Endothelial cell of umbilical vein (primary cell): Measurements from ENCODE around the gene TDRD7. TPM values are rescaled to one million over a fixed set of nuclear protein-coding genes. Genes with fewer than 3 reads are reported as not detected.

Experiments used
- BruUV-seq: library from RNA; stranded (reverse); fragments of 400-500 nt; replicated peaks from 2 replicates; lab custom pipeline; 2021; lab: Mats Ljungman, UMichigan
- CTCF ChIA-PET: fragments of 300-600, 350-600 bp; sonication (Branson Sonifier 250); formaldehyde crosslinking; loops from one replicate; lab custom pipeline; 2021; ENCODE audit warnings: antibody characterized with exemption, inconsistent platforms; lab: Charles Lee
- POLR2A ChIA-PET: fragments of 300-600, 350-600 bp; sonication (Branson Sonifier 250); formaldehyde crosslinking; loops from one replicate; lab custom pipeline; 2021; ENCODE audit warnings: antibody characterized with exemption, inconsistent platforms; lab: Charles Lee
- DNase-seq: peaks from one replicate; pipeline ENCODE4 v3.0.0-alpha.2; 2011; ENCODE audit warnings: low read depth, low spot score
- FAIRE-seq: peaks from 2 replicates; lab custom pipeline; 2011; peaks lifted over from hg19 to GRCh38; lab: Jason Lieb, UNC
- H2AFZ ChIP-seq: 2 replicates; pipeline ENCODE4 v1.6.0; 2012; ENCODE audit warnings: low read depth, low read length, control low read depth, inconsistent platforms
- H3K27ac ChIP-seq: 2 replicates; pipeline ENCODE4 v1.5.1; 2011; ENCODE audit warnings: low read depth, mild to moderate bottlenecking, control low read depth, low read length, moderate library complexity; ENCODE audit not compliant: insufficient read depth
- H3K27me3 ChIP-seq, 2 experiments: 2 replicates each; pipeline versions ENCODE4 v1.6.0 to v1.6.1; 2011; ENCODE audit warnings: low read length in 2 of 2, mixed read lengths in 1 of 2; ENCODE audit not compliant: control insufficient read depth in 2 of 2, insufficient read depth in 2 of 2
- H3K36me3 ChIP-seq, 2 experiments: 2 replicates in 1 of 2; 3 replicates in 1 of 2; pipeline ENCODE4 v1.5.1; 2011; ENCODE audit warnings: low read length in 2 of 2, mild to moderate bottlenecking in 1 of 2, moderate library complexity in 1 of 2; ENCODE audit not compliant: control insufficient read depth in 2 of 2, insufficient read depth in 2 of 2; ENCODE audit errors: extremely low read depth in 1 of 2
- H3K4me1 ChIP-seq: 3 replicates; pipeline ENCODE4 v1.5.1; 2011; ENCODE audit warnings: mild to moderate bottlenecking, low read length; ENCODE audit not compliant: control insufficient read depth, insufficient read depth; ENCODE audit errors: extremely low read depth
- H3K4me2 ChIP-seq: 2 replicates; pipeline ENCODE4 v1.6.1; 2011; ENCODE audit warnings: low read length, control low read depth, mixed read lengths; ENCODE audit not compliant: insufficient read depth
- H3K4me3 ChIP-seq, 3 experiments: fragments of 200-600 bp in 1 of 3; sonication (generic), shearing (Covaris generic) in 1 of 3; replicated peaks in 1 of 3; 2 replicates each; pipeline ENCODE4 v1.5.1; 2011 to 2016; ENCODE audit warnings: control low read depth in 3 of 3, low read length in 3 of 3, mild to moderate bottlenecking in 2 of 3, inconsistent platforms in 1 of 3, low read depth in 1 of 3, moderate library complexity in 1 of 3; ENCODE audit not compliant: insufficient read depth in 1 of 3
- H3K79me2 ChIP-seq: 2 replicates; pipeline ENCODE4 v1.6.0; 2012; ENCODE audit warnings: low read length, inconsistent platforms; ENCODE audit not compliant: control insufficient read depth, insufficient read depth
- H3K9ac ChIP-seq: replicated peaks from 2 replicates; pipeline ENCODE3; 2011; ENCODE audit warnings: low read length, control low read depth; ENCODE audit not compliant: insufficient read depth; ENCODE audit errors: extremely low read depth
- H3K9me1 ChIP-seq: replicated peaks from 3 replicates; pipeline ENCODE4 v1.6.0; 2011; ENCODE audit warnings: mild to moderate bottlenecking, low read length; ENCODE audit not compliant: control insufficient read depth, insufficient read depth; ENCODE audit errors: extremely low read depth
- H3K9me3 ChIP-seq: replicated peaks from 2 replicates; pipeline ENCODE4 v1.5.1; 2012; ENCODE audit warnings: low read length, inconsistent platforms; ENCODE audit not compliant: control insufficient read depth, insufficient read depth
- H4K20me1 ChIP-seq: replicated peaks from 2 replicates; pipeline ENCODE3; 2011; ENCODE audit warnings: mild to moderate bottlenecking, low read length; ENCODE audit not compliant: control insufficient read depth, insufficient read depth; ENCODE audit errors: extremely low read depth
- CTCF ChIP-seq, 2 donors: IDR thresholded peaks; 1 replicate in 1 of 2; 2 replicates in 1 of 2; pipeline ENCODE4 v1.5.1; 2011; ENCODE audit warnings: low read length in 2 of 2, mild to moderate bottlenecking in 2 of 2, moderate library complexity in 2 of 2, control low read depth in 1 of 2, inconsistent platforms in 1 of 2, low read depth in 1 of 2; ENCODE audit not compliant: insufficient read depth in 1 of 2; ENCODE audit errors: extremely low read depth in 1 of 2
- EZH2 ChIP-seq: IDR thresholded peaks from 2 replicates; pipeline ENCODE4 v1.6.1; 2012; ENCODE audit warnings: borderline replicate concordance, low read depth, mild to moderate bottlenecking, moderate library complexity, low read length, inconsistent platforms; ENCODE audit not compliant: severe bottlenecking
- FOS ChIP-seq: IDR thresholded peaks from 2 replicates; pipeline ENCODE4 v1.6.1; 2011; ENCODE audit warnings: mild to moderate bottlenecking, low read length, moderate library complexity, borderline replicate concordance; ENCODE audit not compliant: insufficient read depth
- GATA2 ChIP-seq: IDR thresholded peaks from 2 replicates; pipeline ENCODE4 v1.7.0; 2011; ENCODE audit warnings: low read depth, mild to moderate bottlenecking, moderate library complexity, mixed read lengths, low read length; ENCODE audit not compliant: insufficient read length, insufficient read depth
- JUN ChIP-seq: IDR thresholded peaks from 2 replicates; pipeline ENCODE4 v1.6.1; 2011; ENCODE audit warnings: borderline replicate concordance, low read depth; ENCODE audit not compliant: insufficient read length, insufficient read depth
- MYC ChIP-seq: IDR thresholded peaks from one replicate; pipeline ENCODE4 v1.6.1; 2011; ENCODE audit warnings: mild to moderate bottlenecking, low read depth, low read length
- POLR2A ChIP-seq: IDR thresholded peaks from 2 replicates; pipeline ENCODE4 v1.6.1; 2012; ENCODE audit warnings: low read depth, mild to moderate bottlenecking, control low read depth, low read length
- POLR2AphosphoS5 ChIP-seq: IDR thresholded peaks from 2 replicates; pipeline ENCODE4 v1.6.1; 2012; ENCODE audit warnings: low read depth, mild to moderate bottlenecking, control low read depth, low read length, moderate library complexity; ENCODE audit not compliant: insufficient read depth
- dilution Hi-C: fragments of 300-500 bp; cut with MboI; formaldehyde crosslinking; loops from one replicate; pipeline ENCODE4 v1.15.0; 2019; ENCODE audit warnings: low sequenced_read_pairs; ENCODE audit not compliant: extremely low pct_ligation_motif_present
- intact Hi-C: fragments of 100-400 bp; cut with micrococcal nuclease; formaldehyde crosslinking; loops from one replicate; pipeline ENCODE4 v1.10.0; 2022
- polyA plus RNA-seq, 4 experiments: library from polyadenylated mRNA; depleted of rRNA in 3 of 4; stranded (reverse) in 3 of 4; unstranded in 1 of 4; fragments of >200 nt; gene quantifications; 2 replicates each; pipeline versions ENCODE4 v1.2.1 to v1.2.3, GENCODE V29; 2011 to 2012; ENCODE audit warnings: missing spikeins in 1 of 4
- total RNA-seq: library from RNA; stranded (reverse); gene quantifications from 2 replicates; pipeline ENCODE4 v1.2.3, GENCODE V29; 2021
- TF ChIP-seq, protein P1 (sequence below): IDR thresholded peaks from 2 replicates; pipeline ENCODE4 v1.6.1; 2011; ENCODE audit not compliant: insufficient read depth, insufficient read length

Gene TDRD7
- total and polyA plus RNA-seq, 2 donors (not counting 3 experiments of a cell fraction or from before 2014, with no cell fraction given), result 4.9 to 11.5 TPM

- DNase-seq, result no peak
- H3K27ac ChIP-seq, result no peak overlapping the region
Measured at GRCh38 chr9:97425973-97426336, 14.1 kb downstream of the TDRD7 start.

More at GRCh38 chr9:97425973-97426336, 14.1 kb downstream of the TDRD7 start:
- TF ChIP-seq CTCF (IDR thresholded peaks at IDR 0.05; ENCODE audit: extremely low read depth in 1 of 2, insufficient read depth in 1 of 2, low read depth in 1 of 2, low read length in 2 of 2) (no peak), FOS (no peak), POLR2AphosphoS5 (no peak), MYC (no peak), POLR2A (no peak), GATA2 (no peak), JUN (no peak), EZH2 (no peak)
- TF ChIP-seq, protein P1, sequence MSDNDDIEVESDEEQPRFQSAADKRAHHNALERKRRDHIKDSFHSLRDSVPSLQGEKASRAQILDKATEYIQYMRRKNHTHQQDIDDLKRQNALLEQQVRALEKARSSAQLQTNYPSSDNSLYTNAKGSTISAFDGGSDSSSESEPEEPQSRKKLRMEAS, result no peak
- Histone ChIP-seq H3K36me3 (no peaks in the 10 kb centered on the region), H3K4me1 (no peaks in the 10 kb centered on the region), H3K9ac (no peak overlapping the region), H3K9me1 (no peaks in the 10 kb centered on the region), H2AFZ (no peak overlapping the region), H3K4me2 (no peak overlapping the region), H3K27me3 (no peaks in the 10 kb centered on the region), H4K20me1 (no peaks in the 10 kb centered on the region), H3K79me2 (no peaks in the 10 kb centered on the region), H3K9me3 (no peaks in the 10 kb centered on the region), H3K4me3 (no peak overlapping the region)
- POLR2A ChIA-PET, result no interaction called here
- intact Hi-C loops, result no loop called here
- dilution Hi-C loops, result no loop called here
- BruUV-seq, result no TSS peak
- CTCF ChIA-PET, result interaction anchor here (0.8 kb wide), 1 partner anchor 190 kb away, joined by 3 read pairs; no protein-coding TSS in a partner anchor
- FAIRE-seq, result no peak
